B cell (primary cell): ENCODE measurements around the gene NRF1. TPM values are rescaled to one million over a fixed set of nuclear protein-coding genes. Genes with fewer than 3 reads are reported as not detected.

Experiments used
- ATAC-seq: fragments of 200-7000 bp; cut with Tn5 transposase; one replicate; pipeline ENCODE4 v1.10.0; 2021; ENCODE audit warnings: low read depth, mild to moderate bottlenecking, moderate number of reproducible peaks, moderate library complexity
- CTCF ChIA-PET: fragments of 350-600 bp; sonication (Branson Sonifier 250); formaldehyde crosslinking; loops from one replicate; lab custom pipeline; 2021; ENCODE audit warnings: antibody characterized with exemption, inconsistent platforms; lab: Charles Lee
- POLR2A ChIA-PET: fragments of 350-600 bp; sonication (Branson Sonifier 250); formaldehyde crosslinking; loops from one replicate; lab custom pipeline; 2021; ENCODE audit warnings: antibody characterized with exemption; lab: Charles Lee
- DNase-seq: peaks from one replicate; pipeline ENCODE4 v3.0.0; 2013
- H2AFZ ChIP-seq: 2 replicates; pipeline ENCODE4 v1.6.1; 2012; ENCODE audit warnings: mild to moderate bottlenecking, low read depth, low read length; ENCODE audit not compliant: insufficient read depth, poor library complexity, severe bottlenecking
- H3K27ac ChIP-seq, 2 donors: 1 replicate in 1 of 2; 2 replicates in 1 of 2; pipeline ENCODE4 v1.5.1; 2012 to 2013; ENCODE audit warnings: low read length in 2 of 2, mild to moderate bottlenecking in 2 of 2, moderate library complexity in 1 of 2
- H3K27me3 ChIP-seq, 4 experiments: fragments of 200-600 bp in 1 of 4; sonication (generic) in 1 of 4; replicated peaks in 1 of 4; 1 replicate in 2 of 4; 2 replicates in 2 of 4; pipeline versions ENCODE4 v1.6.1 to v1.7.0; 2013 to 2016; ENCODE audit warnings: low read length in 3 of 4, mild to moderate bottlenecking in 2 of 4, mixed read lengths in 1 of 4, moderate library complexity in 1 of 4; ENCODE audit not compliant: insufficient read depth in 4 of 4, control insufficient read depth in 3 of 4; ENCODE audit errors: control extremely low read depth in 1 of 4
- H3K36me3 ChIP-seq, 2 experiments: replicated peaks in 1 of 2; 1 replicate in 1 of 2; 2 replicates in 1 of 2; pipeline versions ENCODE4 v1.6.1 to v1.7.1; 2013; ENCODE audit warnings: low read length in 1 of 2; ENCODE audit not compliant: insufficient read depth in 2 of 2, control insufficient read depth in 1 of 2; ENCODE audit errors: control extremely low read depth in 1 of 2, extremely low read depth in 1 of 2
- H3K4me1 ChIP-seq, 2 donors: fragments of 200-600 bp in 1 of 2; sonication (generic) in 1 of 2; 1 replicate in 1 of 2; 2 replicates in 1 of 2; pipeline versions ENCODE4 v1.5.1 to v1.6.1; 2013 to 2017; ENCODE audit warnings: low read length in 2 of 2; ENCODE audit not compliant: control insufficient read depth in 2 of 2, insufficient read depth in 2 of 2
- H3K4me2 ChIP-seq: replicated peaks from 2 replicates; pipeline ENCODE3; 2012; ENCODE audit warnings: mild to moderate bottlenecking, low read depth, low read length; ENCODE audit not compliant: poor library complexity, severe bottlenecking
- H3K4me3 ChIP-seq, 5 experiments: fragments of 200-600 bp in 1 of 5; sonication (generic) in 1 of 5; 1 replicate in 3 of 5; 2 replicates in 2 of 5; pipeline versions ENCODE4 v1.5.1 to v1.7.0; 2011 to 2016; ENCODE audit warnings: low read length in 4 of 5, mild to moderate bottlenecking in 4 of 5, low read depth in 2 of 5, control low read depth in 1 of 5, moderate library complexity in 1 of 5; ENCODE audit not compliant: insufficient read depth in 1 of 5; ENCODE audit errors: control extremely low read depth in 1 of 5, extremely low read depth in 1 of 5
- H3K79me2 ChIP-seq: fragments of 200-600 bp; sonication (generic); one replicate; pipeline ENCODE4 v1.6.0; 2016; ENCODE audit warnings: low read length; ENCODE audit not compliant: control insufficient read depth, insufficient read depth
- H3K9ac ChIP-seq: fragments of 200-600 bp; sonication (generic); 2 replicates; pipeline ENCODE4 v1.6.1; 2017; ENCODE audit warnings: mild to moderate bottlenecking, low read length, moderate library complexity
- H3K9me3 ChIP-seq, 3 donors: one replicate each; pipeline versions ENCODE4 v1.6.1 to v1.7.1; 2013; ENCODE audit warnings: low read length in 2 of 3; ENCODE audit not compliant: control insufficient read depth in 2 of 3, insufficient read depth in 1 of 3; ENCODE audit errors: control extremely low read depth in 1 of 3
- H4K20me1 ChIP-seq: 2 replicates; pipeline ENCODE4 v1.6.0; 2012; ENCODE audit warnings: mild to moderate bottlenecking, low read length; ENCODE audit not compliant: insufficient read depth, control insufficient read depth, poor library complexity, severe bottlenecking
- H3K27ac Mint-ChIP-seq: one replicate; pipeline ENCODE4 v1.8.0; 2021; ENCODE audit warnings: mixed read lengths
- H3K27me3 Mint-ChIP-seq: one replicate; pipeline ENCODE4 v1.8.0; 2021; ENCODE audit warnings: mixed read lengths
- H3K4me1 Mint-ChIP-seq: one replicate; pipeline ENCODE4 v1.8.0; 2021; ENCODE audit warnings: mixed read lengths
- H3K4me3 Mint-ChIP-seq: one replicate; pipeline ENCODE4 v1.8.0; 2021; ENCODE audit warnings: mixed read lengths
- H3K9me3 Mint-ChIP-seq: one replicate; pipeline ENCODE4 v1.8.0; 2022; ENCODE audit warnings: mixed read lengths; ENCODE audit not compliant: insufficient read depth
- CTCF ChIP-seq: fragments of 200-600 bp; IDR thresholded peaks from one replicate; pipeline ENCODE4 v1.8.0; 2022; ENCODE audit warnings: antibody characterized with exemption, mild to moderate bottlenecking
- EZH2 ChIP-seq: IDR thresholded peaks from 2 replicates; pipeline ENCODE4 v1.6.1; 2012; ENCODE audit warnings: borderline replicate concordance, low read depth, mild to moderate bottlenecking, moderate library complexity, low read length; ENCODE audit not compliant: insufficient read depth, poor library complexity, severe bottlenecking
- WGBS: methylation state at CpG from one replicate; pipeline ENCODE4 v1.1.5; 2013; ENCODE audit warnings: missing lambda C conversion rate; ENCODE audit not compliant: insufficient coverage; 5-methylcytosine and 5-hydroxymethylcytosine counted together
- intact Hi-C: fragments of 100-400 bp; cut with micrococcal nuclease; formaldehyde crosslinking; loops from one replicate; pipeline ENCODE4 v1.10.0; 2022
- polyA plus RNA-seq: library from polyadenylated mRNA; depleted of rRNA; stranded (reverse); fragments of >200 nt; gene quantifications from 2 replicates; pipeline ENCODE4 v1.2.3, GENCODE V29; 2012
- total RNA-seq, 2 donors: library from RNA; stranded (reverse); fragments of 120-200 nt in 1 of 2; gene quantifications; 1 replicate in 1 of 2; 2 replicates in 1 of 2; pipeline versions ENCODE4 v1.2.3 to v1.2.4, GENCODE V29; 2013 to 2022

NRF1 gene
- total and polyA plus RNA-seq, 2 donors (not counting 1 experiment from before 2014, with no cell fraction given) = 19.6 to 53.0 TPM

- no peak for TF ChIP-seq CTCF
- no peak overlapping the region for H3K27ac ChIP-seq
- no peak for DNase-seq
- peaks cover 24 to 46% of the 10 kb centered on the region in 2 experiments for H3K36me3 ChIP-seq
- H3K27ac Mint-ChIP-seq = no peak overlapping the region
- intact Hi-C loops = no loop called here
- H3K4me3 Mint-ChIP-seq = no peak overlapping the region
- H3K4me1 Mint-ChIP-seq = no peaks in the 10 kb centered on the region
- H3K4me3 ChIP-seq = no peak overlapping the region
- no peaks in the 10 kb centered on the region for H3K9me3 Mint-ChIP-seq
- H3K4me2 ChIP-seq = no peak overlapping the region
- H3K79me2 ChIP-seq = no peaks in the 10 kb centered on the region
- ChIA-PET CTCF (no interaction called here), POLR2A (no interaction called here)
- no peaks in the 10 kb centered on the region for H3K27me3 Mint-ChIP-seq
- no peaks in the 10 kb centered on the region for H3K27me3 ChIP-seq
- no peaks in the 10 kb centered on the region for H3K9me3 ChIP-seq
- no peak overlapping the region for H2AFZ ChIP-seq
- no peak for ATAC-seq
- no peaks in the 10 kb centered on the region for H3K4me1 ChIP-seq
- no peaks in the 10 kb centered on the region for H4K20me1 ChIP-seq
- H3K9ac ChIP-seq = no peak overlapping the region
- 100% methylated on average over 2 of the region's 5 CpGs for WGBS
Observed at GRCh38 chr7:129742256-129742655, 130.7 kb downstream of the NRF1 start.

- Mint-ChIP-seq H3K4me3 (no peak overlapping the region), H3K27me3 (no peaks in the 10 kb centered on the region), H3K9me3 (no peaks in the 10 kb centered on the region), H3K27ac (no peak overlapping the region), H3K4me1 (no peaks in the 10 kb centered on the region)
- H4K20me1 ChIP-seq = no peaks in the 10 kb centered on the region
- WGBS = 100% methylated on average over 2 of the region's 4 CpGs
- DNase-seq (no peak), ATAC-seq (no peak)
- H3K9me3 ChIP-seq = no peaks in the 10 kb centered on the region
- H3K4me2 ChIP-seq = no peak overlapping the region
- POLR2A ChIA-PET = no interaction called here
- no peaks in the 10 kb centered on the region for H3K4me1 ChIP-seq
- H3K27ac ChIP-seq = no peak overlapping the region
- H3K4me3 ChIP-seq = no peak overlapping the region
- H2AFZ ChIP-seq = no peak overlapping the region
- intact Hi-C loops = no loop called here
- H3K79me2 ChIP-seq = no peaks in the 10 kb centered on the region
- peaks cover 13 to 43% of the 10 kb centered on the region in 2 experiments for H3K36me3 ChIP-seq
- no peak for TF ChIP-seq CTCF
- TF ChIP-seq EZH2 = no peak
- H3K27me3 ChIP-seq = no peaks in the 10 kb centered on the region
- CTCF ChIA-PET = no interaction called here
- H3K9ac ChIP-seq = no peak overlapping the region
Observed at GRCh38 chr7:129746857-129747529, 135.5 kb downstream of the NRF1 start.
